ENCODE data around the gene UBR7. TPM values are rescaled to one million over a fixed set of nuclear protein-coding genes. Genes with fewer than 3 reads are reported as not detected.

UBR7 gene
- total RNA-seq, 2 donors from 2014 or later = 24.1 to 28.1 TPM

DNA sequence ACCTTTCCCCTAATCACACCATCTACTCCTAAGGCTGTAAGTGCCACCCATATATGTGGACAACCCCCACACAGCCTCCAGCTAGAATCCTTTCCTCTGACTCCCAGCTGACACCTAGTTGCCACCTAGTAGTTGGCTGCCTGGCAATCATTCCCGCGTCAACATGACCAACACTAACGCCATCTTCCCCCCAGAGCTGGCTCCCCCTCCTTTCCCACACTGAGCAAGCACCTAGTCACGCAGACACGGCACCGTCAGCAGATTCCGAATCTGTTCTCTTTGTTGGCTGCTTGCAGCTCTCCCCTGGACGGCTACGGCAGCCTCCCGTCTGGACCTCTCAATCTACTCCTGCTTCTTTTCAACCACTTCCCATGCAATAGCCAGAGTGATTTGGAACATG is 27.7 kb downstream of the UBR7 start:
- TF ChIP-seq CTCF (IDR thresholded peaks at IDR 0.05) = no peak
- ATAC-seq (ENCODE audit: insufficient number of reproducible peaks, low FRiP score, low read depth) (no peak), DNase-seq (ENCODE audit: low spot score) (no peak)
- no peak overlapping the region for H3K4me3 ChIP-seq
- no peaks in the 10 kb centered on the region for H3K36me3 ChIP-seq
- H3K4me1 ChIP-seq (ENCODE audit: control insufficient read depth in 1 of 2, low read depth in 2 of 2) = peaks cover 3 to 11% of the 10 kb centered on the region in 2 donors
- H3K27me3 ChIP-seq (replicated peaks; ENCODE audit: insufficient read depth) = no peaks in the 10 kb centered on the region
- no peaks in the 10 kb centered on the region for H3K9me3 ChIP-seq
- no peak overlapping the region for H3K27ac ChIP-seq

GRCh38 chr14:93239869-93240677 is 33.0 kb downstream of the UBR7 start:
- ATAC-seq (ENCODE audit: insufficient number of reproducible peaks, low FRiP score, low read depth) = no peak
- Histone ChIP-seq H3K4me1 (ENCODE audit: control insufficient read depth in 1 of 2, low read depth in 2 of 2) (no peaks in the 10 kb centered on the region), H3K27me3 (replicated peaks; ENCODE audit: insufficient read depth) (no peaks in the 10 kb centered on the region), H3K36me3 (peaks cover 27% of the 10 kb centered on the region), H3K4me3 (no peak overlapping the region), H3K27ac (no peak overlapping the region), H3K9me3 (no peaks in the 10 kb centered on the region)
- no peak for TF ChIP-seq CTCF (IDR thresholded peaks at IDR 0.05)
- no peak for DNase-seq (ENCODE audit: low spot score)

DNA sequence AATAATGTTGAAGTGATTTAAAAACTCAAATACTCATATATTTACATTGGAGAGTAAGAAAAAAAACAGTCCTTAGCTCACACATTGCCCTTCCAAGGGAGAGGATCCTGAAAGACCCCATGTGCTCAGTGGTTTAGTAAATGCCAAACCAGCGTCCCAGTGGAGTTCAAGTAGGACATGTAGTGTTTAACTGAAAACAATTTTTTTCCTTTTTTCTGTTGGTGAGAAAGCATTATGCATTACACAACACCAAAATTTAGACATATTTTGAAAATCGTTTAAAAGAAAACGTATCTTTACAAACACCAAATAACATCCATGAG is 33.6 kb downstream of the UBR7 start:
- no peak for DNase-seq (ENCODE audit: low spot score)
- H3K4me3 ChIP-seq = no peak overlapping the region
- H3K27me3 ChIP-seq (replicated peaks; ENCODE audit: insufficient read depth) = no peaks in the 10 kb centered on the region
- H3K27ac ChIP-seq = no peak overlapping the region
- H3K36me3 ChIP-seq = peaks cover 32% of the 10 kb centered on the region
- H3K9me3 ChIP-seq = no peaks in the 10 kb centered on the region
- TF ChIP-seq CTCF (IDR thresholded peaks at IDR 0.05) = no peak
- no peak for ATAC-seq (ENCODE audit: insufficient number of reproducible peaks, low FRiP score, low read depth)
- no peaks in the 10 kb centered on the region for H3K4me1 ChIP-seq (ENCODE audit: control insufficient read depth in 1 of 2, low read depth in 2 of 2)

- H3K36me3 ChIP-seq = peaks cover 55% of the 10 kb centered on the region
- no peak for ATAC-seq (ENCODE audit: insufficient number of reproducible peaks, low FRiP score, low read depth)
These were observed 38.8 kb downstream of the UBR7 start for GRCh38 chr14:93245764-93246420.

More at GRCh38 chr14:93245764-93246420, 38.8 kb downstream of the UBR7 start:
- Histone ChIP-seq H3K9me3 (no peaks in the 10 kb centered on the region), H3K27me3 (replicated peaks; ENCODE audit: insufficient read depth) (no peaks in the 10 kb centered on the region), H3K4me3 (no peak overlapping the region), H3K4me1 (ENCODE audit: control insufficient read depth in 1 of 2, low read depth in 2 of 2) (no peaks in the 10 kb centered on the region), H3K27ac (no peak overlapping the region)
- DNase-seq (ENCODE audit: low spot score) = no peak
- no peak for TF ChIP-seq CTCF (IDR thresholded peaks at IDR 0.05)
